Ascending aorta (tissue), 2 donors: ENCODE data around the gene FBXO22. TPM values are rescaled to one million over a fixed set of nuclear protein-coding genes. Genes with fewer than 3 reads are reported as not detected.
"Not testable (repeated sequence)": the region's sequence is repeated elsewhere in the genome, so short reads cannot be mapped to it uniquely, and the experiment has no call there.

Experiments
- DNase-seq, 2 donors: peaks; one replicate each; pipeline ENCODE4 v3.0.0-alpha.2; 2019; ENCODE audit warnings: low spot score in 2 of 2
- H3K27ac ChIP-seq, 2 donors: fragments of 200-600 bp; sonication (generic); one replicate each; pipeline ENCODE4 v1.5.1; 2016 to 2017; ENCODE audit warnings: mild to moderate bottlenecking in 1 of 2
- H3K27me3 ChIP-seq: fragments of 200-600 bp; sonication (generic); one replicate; pipeline ENCODE4 v1.5.1; 2017
- H3K36me3 ChIP-seq, 2 donors: fragments of 200-600 bp; sonication (generic); one replicate each; pipeline ENCODE4 v1.5.1; 2016
- H3K4me1 ChIP-seq, 2 donors: fragments of 200-600 bp; sonication (generic); one replicate each; pipeline ENCODE4 v1.5.1; 2016 to 2017; ENCODE audit warnings: mild to moderate bottlenecking in 1 of 2
- H3K4me3 ChIP-seq, 2 donors: fragments of 200-600 bp; sonication (generic); one replicate each; pipeline ENCODE4 v1.5.1; 2016 to 2017; ENCODE audit warnings: mild to moderate bottlenecking in 1 of 2
- H3K9me3 ChIP-seq, 2 donors: fragments of 200-600 bp; sonication (generic); one replicate each; pipeline ENCODE4 v1.5.1; 2016
- intact Hi-C: fragments of 100-400 bp; cut with DNase I; formaldehyde crosslinking; loops from one replicate; pipeline ENCODE4 v1.15.1; 2023
- total RNA-seq: library from RNA; depleted of rRNA; stranded (reverse); fragments of >200 nt; gene quantifications from one replicate; pipeline ENCODE4 v1.1.0, GENCODE V29; 2016
- TF ChIP-seq, protein P1 (sequence below), 3 experiments: fragments of 200-600 bp in 2 of 3; fragments of 450-650 bp in 1 of 3; sonication (generic) in 2 of 3; IDR thresholded peaks; one replicate each; pipeline ENCODE4 v1.5.1; 2016 to 2019; ENCODE audit warnings: antibody characterized with exemption in 3 of 3, mild to moderate bottlenecking in 1 of 3, moderate library complexity in 1 of 3

The FBXO22 gene
- total RNA-seq, 1 donor from 2014 or later: 2.9 TPM

DNA sequence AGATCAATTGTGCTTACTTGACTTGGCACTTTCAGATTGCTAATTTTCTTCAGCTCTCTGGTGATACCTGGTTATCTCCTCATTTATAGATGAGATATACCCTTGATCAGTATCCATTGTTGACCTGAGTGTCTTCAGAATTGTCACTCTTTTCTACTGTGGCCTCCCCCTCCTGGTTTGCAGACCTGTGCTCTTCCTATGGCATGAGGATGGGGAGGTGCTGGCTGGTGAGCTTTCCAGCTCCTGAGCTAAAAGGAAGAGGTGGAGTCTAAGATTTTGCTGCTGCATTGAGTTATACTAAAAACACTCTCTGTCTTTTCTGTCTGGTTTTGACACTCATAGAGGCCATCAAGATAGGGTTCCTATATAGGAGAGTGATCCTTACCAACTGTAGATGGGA is 36.8 kb upstream of the FBXO22 start:
- TF ChIP-seq, protein P1, sequence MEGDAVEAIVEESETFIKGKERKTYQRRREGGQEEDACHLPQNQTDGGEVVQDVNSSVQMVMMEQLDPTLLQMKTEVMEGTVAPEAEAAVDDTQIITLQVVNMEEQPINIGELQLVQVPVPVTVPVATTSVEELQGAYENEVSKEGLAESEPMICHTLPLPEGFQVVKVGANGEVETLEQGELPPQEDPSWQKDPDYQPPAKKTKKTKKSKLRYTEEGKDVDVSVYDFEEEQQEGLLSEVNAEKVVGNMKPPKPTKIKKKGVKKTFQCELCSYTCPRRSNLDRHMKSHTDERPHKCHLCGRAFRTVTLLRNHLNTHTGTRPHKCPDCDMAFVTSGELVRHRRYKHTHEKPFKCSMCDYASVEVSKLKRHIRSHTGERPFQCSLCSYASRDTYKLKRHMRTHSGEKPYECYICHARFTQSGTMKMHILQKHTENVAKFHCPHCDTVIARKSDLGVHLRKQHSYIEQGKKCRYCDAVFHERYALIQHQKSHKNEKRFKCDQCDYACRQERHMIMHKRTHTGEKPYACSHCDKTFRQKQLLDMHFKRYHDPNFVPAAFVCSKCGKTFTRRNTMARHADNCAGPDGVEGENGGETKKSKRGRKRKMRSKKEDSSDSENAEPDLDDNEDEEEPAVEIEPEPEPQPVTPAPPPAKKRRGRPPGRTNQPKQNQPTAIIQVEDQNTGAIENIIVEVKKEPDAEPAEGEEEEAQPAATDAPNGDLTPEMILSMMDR (IDR thresholded peaks at IDR 0.05): no peak
- intact Hi-C loops: no loop called here
- Histone ChIP-seq H3K4me3 (no peak overlapping the region), H3K36me3 (peaks cover 2 to 30% of the 10 kb centered on the region in 2 donors), H3K9me3 (no peaks in the 10 kb centered on the region), H3K4me1 (peaks cover 0 to 3% of the 10 kb centered on the region in 2 donors), H3K27me3 (no peaks in the 10 kb centered on the region), H3K27ac (no peak overlapping the region)
- no peak for DNase-seq

DNA sequence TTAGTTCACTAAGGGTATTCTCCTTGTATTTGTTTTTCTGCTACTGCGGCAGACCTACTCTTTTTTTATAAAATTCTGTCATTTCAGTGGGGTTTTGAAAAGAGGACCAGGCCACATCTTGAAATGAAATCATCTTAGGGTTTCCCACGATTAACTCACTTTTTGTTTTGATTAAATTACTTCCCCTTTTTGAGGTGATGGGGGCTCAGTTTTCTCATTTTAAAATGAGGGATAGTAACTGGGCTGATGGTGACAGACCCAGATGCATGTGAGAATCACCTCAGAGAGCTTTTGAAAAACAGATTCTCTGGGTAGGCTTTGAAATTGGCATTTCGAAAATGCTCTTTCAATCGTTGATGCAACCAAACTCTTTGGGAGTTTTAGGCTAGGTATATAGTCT is 36.2 kb upstream of the FBXO22 start:
- TF ChIP-seq, protein P1 (IDR thresholded peaks at IDR 0.05): no peak
- intact Hi-C loops: no loop called here
- DNase-seq: no peak
- Histone ChIP-seq H3K36me3 (peaks cover 2 to 29% of the 10 kb centered on the region in 2 donors), H3K27ac (no peak overlapping the region), H3K4me1 (peaks cover 0 to 3% of the 10 kb centered on the region in 2 donors), H3K27me3 (no peaks in the 10 kb centered on the region), H3K9me3 (no peaks in the 10 kb centered on the region), H3K4me3 (no peak overlapping the region)

DNA sequence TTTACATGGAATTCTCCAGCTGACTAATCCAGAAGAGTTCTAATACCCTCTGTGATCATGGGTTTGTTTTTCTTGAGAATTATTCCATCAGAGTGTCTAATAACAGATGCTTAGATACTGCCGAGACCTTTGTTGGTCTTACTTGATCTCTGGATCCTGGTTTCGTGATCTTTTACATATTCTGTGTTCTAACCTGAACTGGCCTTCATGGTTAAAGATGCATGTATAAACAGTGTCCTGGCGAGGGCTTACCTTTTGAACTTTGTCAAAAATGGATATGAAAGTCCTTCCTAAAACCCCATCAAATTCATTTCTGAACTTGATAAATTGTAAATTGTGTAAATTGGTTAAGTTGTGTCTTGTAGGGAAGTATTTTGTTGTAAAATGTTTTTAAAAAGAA is 35.7 kb upstream of the FBXO22 start:
- peaks cover 2 to 32% of the 10 kb centered on the region in 2 donors for H3K36me3 ChIP-seq
- TF ChIP-seq, protein P1 (IDR thresholded peaks at IDR 0.05): no peak
- no peak for DNase-seq
- H3K27me3 ChIP-seq: no peaks in the 10 kb centered on the region
- no peak overlapping the region for H3K27ac ChIP-seq
- H3K4me1 ChIP-seq: peaks cover 0 to 3% of the 10 kb centered on the region in 2 donors
- H3K9me3 ChIP-seq: no peaks in the 10 kb centered on the region
- intact Hi-C loops: no loop called here
- H3K4me3 ChIP-seq: no peak overlapping the region

DNA sequence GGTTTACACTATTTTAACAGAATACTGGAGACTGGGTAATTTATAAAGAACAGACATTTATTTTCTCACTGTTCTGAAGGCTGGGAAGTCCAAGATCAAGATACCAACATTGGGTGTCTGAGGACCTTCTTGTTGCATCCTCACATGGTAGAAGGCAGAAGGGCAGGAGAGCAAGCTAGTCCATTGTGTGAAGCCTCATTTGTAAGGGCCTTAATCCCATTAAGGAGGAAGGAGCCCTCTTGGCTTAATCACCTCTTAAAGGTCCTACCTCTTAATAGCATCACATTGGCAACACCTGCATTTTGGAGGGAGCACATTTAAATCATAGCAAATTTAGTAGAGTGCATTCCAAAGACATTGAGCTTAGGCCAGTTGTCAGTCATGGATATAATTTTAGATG is 34.2 kb upstream of the FBXO22 start:
- H3K27ac ChIP-seq: no peak overlapping the region
- peaks cover 0 to 3% of the 10 kb centered on the region in 2 donors for H3K4me1 ChIP-seq
- no peaks in the 10 kb centered on the region for H3K27me3 ChIP-seq
- H3K9me3 ChIP-seq: no peaks in the 10 kb centered on the region
- no peak overlapping the region for H3K4me3 ChIP-seq
- TF ChIP-seq, protein P1 (IDR thresholded peaks at IDR 0.05): no peak
- no peak for DNase-seq
- intact Hi-C loops: no loop called here
- peaks cover 10 to 38% of the 10 kb centered on the region in 2 donors for H3K36me3 ChIP-seq

DNA sequence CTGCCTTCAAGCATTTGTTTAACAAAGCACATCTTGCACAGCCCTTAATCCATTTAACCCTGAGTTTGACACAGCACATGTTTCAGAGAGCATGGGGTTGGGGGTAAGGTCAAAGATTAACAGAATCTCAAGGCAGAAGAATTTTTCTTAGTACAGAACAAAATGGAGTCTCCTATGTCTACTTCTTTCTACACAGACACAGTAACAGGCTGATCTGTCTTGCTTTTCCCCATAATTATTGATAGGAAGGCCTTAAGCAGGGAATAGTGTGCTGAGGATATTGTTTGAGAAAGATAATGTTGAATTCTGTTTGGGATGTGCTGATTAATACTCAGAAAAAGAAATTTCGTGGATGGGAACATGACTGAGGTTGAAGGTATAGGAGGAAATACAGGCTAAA is 32.1 kb upstream of the FBXO22 start:
- DNase-seq, H3K9me3 ChIP-seq, H3K4me1 ChIP-seq, H3K27ac ChIP-seq, intact Hi-C loops, H3K4me3 ChIP-seq, H3K27me3 ChIP-seq: not testable (repeated sequence)
- H3K36me3 ChIP-seq: peaks cover 10 to 47% of the 10 kb centered on the region in 2 donors

DNA sequence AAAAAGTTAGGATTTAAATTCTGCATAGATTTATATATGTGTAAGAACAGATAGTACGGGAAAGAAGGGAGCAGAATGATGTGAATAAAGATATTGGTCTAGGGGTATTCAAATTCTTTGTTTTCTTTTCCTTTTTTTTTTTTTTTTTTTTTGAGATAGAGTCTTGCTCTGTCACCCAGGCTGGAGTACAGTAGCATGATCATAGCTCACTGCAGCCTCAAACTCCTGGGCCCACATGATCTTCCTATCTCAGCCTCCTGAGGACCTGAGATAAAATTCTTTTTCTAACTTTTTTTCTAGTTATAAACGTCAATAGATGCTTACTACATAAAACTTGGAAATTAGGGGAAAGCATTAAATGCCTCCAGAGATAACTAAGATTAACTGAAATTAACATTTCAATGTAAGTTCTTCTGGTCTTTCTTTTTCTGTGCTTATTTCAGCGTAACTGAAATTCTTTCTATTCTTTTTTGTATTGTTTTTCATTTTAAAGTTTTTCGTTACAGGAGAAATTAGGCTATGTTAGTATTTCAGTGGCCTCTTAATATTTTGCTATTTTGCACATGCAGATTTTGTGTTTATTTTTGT is 31.2 kb upstream of the FBXO22 start:
- intact Hi-C loops: no loop called here
- Histone ChIP-seq H3K27ac (no peak overlapping the region), H3K36me3 (peaks cover 10 to 48% of the 10 kb centered on the region in 2 donors), H3K9me3 (no peaks in the 10 kb centered on the region), H3K4me3 (no peak overlapping the region), H3K27me3 (no peaks in the 10 kb centered on the region), H3K4me1 (no peaks in the 10 kb centered on the region)
- DNase-seq: no peak
- TF ChIP-seq, protein P1 (IDR thresholded peaks at IDR 0.05): no peak
